Mesodermal cell (in vitro differentiated cells): Measurements from ENCODE around the gene FAM83D.

Source experiments
- H3K27ac ChIP-seq: 2 replicates; pipeline ENCODE4 v1.7.0; 2013; ENCODE audit warnings: mild to moderate bottlenecking, low read depth, low read length, moderate library complexity; ENCODE audit not compliant: severe bottlenecking
- H3K36me3 ChIP-seq: 2 replicates; pipeline ENCODE4 v1.7.1; 2013; ENCODE audit warnings: mild to moderate bottlenecking, low read length, moderate library complexity; ENCODE audit not compliant: control insufficient read depth, insufficient read depth
- H3K4me1 ChIP-seq: one replicate; pipeline ENCODE4 v1.7.1; 2013; ENCODE audit warnings: mild to moderate bottlenecking, low read length; ENCODE audit not compliant: insufficient read depth, control insufficient read depth, poor library complexity, severe bottlenecking
- H3K4me3 ChIP-seq: 2 replicates; pipeline ENCODE4 v1.7.0; 2013; ENCODE audit warnings: low read length, control low read depth, mild to moderate bottlenecking; ENCODE audit not compliant: insufficient read depth, poor library complexity, severe bottlenecking; ENCODE audit errors: extremely low read depth
- H3K9me3 ChIP-seq: 2 replicates; pipeline ENCODE4 v1.7.1; 2013; ENCODE audit warnings: mild to moderate bottlenecking, low read length, moderate library complexity; ENCODE audit not compliant: control insufficient read depth
- WGBS, 2 experiments: methylation state at CpG; one replicate each; pipeline ENCODE4 v1.1.5; 2013; ENCODE audit warnings: missing lambda C conversion rate in 2 of 2; ENCODE audit not compliant: insufficient coverage in 2 of 2; 5-methylcytosine and 5-hydroxymethylcytosine counted together

The FAM83D gene

GRCh38 chr20:38968090-38968489, 41.9 kb downstream of the FAM83D start:
- no peak overlapping the region for H3K27ac ChIP-seq
- 98 to 100% methylated on average over 4 to 6 of the region's 6 CpGs for WGBS, 2 experiments
- H3K36me3 ChIP-seq = peaks cover 43% of the 10 kb centered on the region
- no peak overlapping the region for H3K4me3 ChIP-seq
- peaks cover 9% of the 10 kb centered on the region for H3K4me1 ChIP-seq
- no peaks in the 10 kb centered on the region for H3K9me3 ChIP-seq

GRCh38 chr20:38969708-38970107, 43.5 kb downstream of the FAM83D start:
- Histone ChIP-seq H3K9me3 (no peaks in the 10 kb centered on the region), H3K27ac (no peak overlapping the region), H3K4me3 (no peak overlapping the region), H3K4me1 (peaks cover 5% of the 10 kb centered on the region), H3K36me3 (peaks cover 49% of the 10 kb centered on the region)
- WGBS, 2 experiments = 83 to 88% methylated on average over 2 to 3 of the region's 4 CpGs

GRCh38 chr20:38970302-38970701, 44.1 kb downstream of the FAM83D start:
- H3K36me3 ChIP-seq = peaks cover 45% of the 10 kb centered on the region
- no peaks in the 10 kb centered on the region for H3K9me3 ChIP-seq
- H3K4me3 ChIP-seq = no peak overlapping the region
- 80 to 89% methylated on average over 1 of the region's 1 CpG for WGBS, 2 experiments
- no peak overlapping the region for H3K27ac ChIP-seq
- peaks cover 5% of the 10 kb centered on the region for H3K4me1 ChIP-seq

GRCh38 chr20:38973107-38973506, 46.9 kb downstream of the FAM83D start:
- H3K36me3 ChIP-seq = peaks cover 46% of the 10 kb centered on the region
- no peak overlapping the region for H3K4me3 ChIP-seq
- no peaks in the 10 kb centered on the region for H3K9me3 ChIP-seq
- peaks cover 5% of the 10 kb centered on the region for H3K4me1 ChIP-seq
- H3K27ac ChIP-seq = no peak overlapping the region

- H3K9me3 ChIP-seq = no peaks in the 10 kb centered on the region
- H3K4me3 ChIP-seq = no peak overlapping the region
- H3K36me3 ChIP-seq = peaks cover 43% of the 10 kb centered on the region
- H3K27ac ChIP-seq = no peak overlapping the region
- WGBS, 2 experiments = 90 to 91% methylated on average over 3 to 5 of the region's 5 CpGs
- H3K4me1 ChIP-seq = peaks cover 5% of the 10 kb centered on the region
Measured at GRCh38 chr20:38973645-38974044, 47.4 kb downstream of the FAM83D start.

GRCh38 chr20:38975539-38976120, 49.4 kb downstream of the FAM83D start:
- Histone ChIP-seq H3K4me3 (no peak overlapping the region), H3K9me3 (no peaks in the 10 kb centered on the region), H3K36me3 (peaks cover 25% of the 10 kb centered on the region), H3K27ac (no peak overlapping the region), H3K4me1 (no peaks in the 10 kb centered on the region)
- WGBS, 2 experiments = 90 to 100% methylated on average over 2 of the region's 2 CpGs

GRCh38 chr20:38979434-38979833, 53.2 kb downstream of the FAM83D start:
- Histone ChIP-seq H3K4me3 (no peak overlapping the region), H3K27ac (no peak overlapping the region), H3K4me1 (peaks cover 14% of the 10 kb centered on the region), H3K36me3 (peaks cover 16% of the 10 kb centered on the region), H3K9me3 (no peaks in the 10 kb centered on the region)
- WGBS, 2 experiments = 100% methylated on average over 1 of the region's 2 CpGs; no CpG with 5 or more reads in 1 of the 2 experiments

- no peaks in the 10 kb centered on the region for H3K9me3 ChIP-seq
- no peak overlapping the region for H3K4me3 ChIP-seq
- H3K27ac ChIP-seq = no peak overlapping the region
- peaks cover 12% of the 10 kb centered on the region for H3K36me3 ChIP-seq
- WGBS, 2 experiments = 100% methylated on average over 2 of the region's 3 CpGs; no CpG with 5 or more reads in 1 of the 2 experiments
- peaks cover 16% of the 10 kb centered on the region for H3K4me1 ChIP-seq
Measured at GRCh38 chr20:38979842-38980241, 53.6 kb downstream of the FAM83D start.

- Histone ChIP-seq H3K9me3 (no peaks in the 10 kb centered on the region), H3K27ac (no peak overlapping the region), H3K4me3 (no peak overlapping the region), H3K4me1 (peaks cover 24% of the 10 kb centered on the region), H3K36me3 (peaks cover 15% of the 10 kb centered on the region)
- 78 to 90% methylated on average over 1 of the region's 1 CpG for WGBS, 2 experiments
Measured at GRCh38 chr20:38982291-38982690, 56.1 kb downstream of the FAM83D start.

- Histone ChIP-seq H3K27ac (no peak overlapping the region), H3K36me3 (peaks cover 37% of the 10 kb centered on the region), H3K9me3 (no peaks in the 10 kb centered on the region), H3K4me3 (no peak overlapping the region), H3K4me1 (peaks cover 24% of the 10 kb centered on the region)
- WGBS, 2 experiments = no CpG with 5 or more reads among the region's 4 CpGs
Measured at GRCh38 chr20:38985060-38985459, 58.8 kb downstream of the FAM83D start.

GRCh38 chr20:38985603-38986170, 59.5 kb downstream of the FAM83D start:
- Histone ChIP-seq H3K9me3 (no peaks in the 10 kb centered on the region), H3K27ac (peak overlapping the region; percentile 63), H3K4me1 (peaks cover 24% of the 10 kb centered on the region), H3K36me3 (peaks cover 43% of the 10 kb centered on the region), H3K4me3 (no peak overlapping the region)
- no CpG with 5 or more reads among the region's 1 CpG for WGBS, 2 experiments
